MCF 10A (cell line): Measurements from ENCODE around the gene CDKN1C. TPM values are rescaled to one million over a fixed set of nuclear protein-coding genes. Genes with fewer than 3 reads are reported as not detected.

Experiments used
- BruUV-seq: library from RNA; stranded (reverse); fragments of 400-500 nt; replicated peaks from 2 replicates; lab custom pipeline; 2021; lab: Mats Ljungman, UMichigan
- CTCF ChIA-PET: fragments of 300-600 bp; sonication (Branson Sonifier 250); formaldehyde crosslinking; extraction: SDS; loops from one replicate; lab custom pipeline; 2021; ENCODE audit warnings: antibody characterized with exemption, inconsistent platforms; lab: Yijun Ruan, JAX
- POLR2A ChIA-PET: fragments of 300-600, 350-650 bp; sonication (Branson Sonifier 250); formaldehyde crosslinking; extraction: SDS; loops from one replicate; lab custom pipeline; 2020; ENCODE audit warnings: antibody characterized with exemption, inconsistent platforms; lab: Yijun Ruan, JAX
- DNase-seq: peaks from one replicate; pipeline ENCODE4 v3.0.0-alpha.2; 2018; ENCODE audit not compliant: unreplicated experiment
- H3K27ac Mint-ChIP-seq: one replicate; pipeline ENCODE4 v1.8.0; 2022; ENCODE audit warnings: mild to moderate bottlenecking, low read depth, mixed read lengths; ENCODE audit not compliant: unreplicated experiment
- H3K27me3 Mint-ChIP-seq: one replicate; pipeline ENCODE4 v1.8.0; 2022; ENCODE audit warnings: mixed read lengths; ENCODE audit not compliant: insufficient read depth, unreplicated experiment
- H3K36me3 Mint-ChIP-seq: one replicate; pipeline ENCODE4 v1.8.0; 2022; ENCODE audit warnings: mild to moderate bottlenecking, moderate library complexity, mixed read lengths; ENCODE audit not compliant: insufficient read depth, unreplicated experiment
- H3K4me1 Mint-ChIP-seq: one replicate; pipeline ENCODE4 v1.8.0; 2022; ENCODE audit warnings: mixed read lengths; ENCODE audit not compliant: insufficient read depth, unreplicated experiment
- H3K4me3 Mint-ChIP-seq: one replicate; pipeline ENCODE4 v1.8.0; 2022; ENCODE audit warnings: mild to moderate bottlenecking, moderate library complexity, mixed read lengths; ENCODE audit not compliant: unreplicated experiment
- H3K9me3 Mint-ChIP-seq: one replicate; pipeline ENCODE4 v1.8.0; 2022; ENCODE audit warnings: mixed read lengths; ENCODE audit not compliant: unreplicated experiment
- intact Hi-C: fragments of 100-400 bp; cut with micrococcal nuclease; formaldehyde crosslinking; loops from 2 replicates; pipeline ENCODE4 v1.14.1; 2022
- total RNA-seq: library from RNA; stranded (reverse); gene quantifications from 2 replicates; pipeline ENCODE4 v1.2.3, GENCODE V29; 2022
- TF ChIP-seq, protein P1 (sequence below): fragments of 200-600 bp; IDR thresholded peaks from one replicate; pipeline ENCODE4 v1.8.0; 2022; ENCODE audit warnings: antibody characterized with exemption, mild to moderate bottlenecking; ENCODE audit not compliant: unreplicated experiment

Gene CDKN1C
- total RNA-seq, 1 experiment from 2014 or later, result 6.9 TPM

DNA sequence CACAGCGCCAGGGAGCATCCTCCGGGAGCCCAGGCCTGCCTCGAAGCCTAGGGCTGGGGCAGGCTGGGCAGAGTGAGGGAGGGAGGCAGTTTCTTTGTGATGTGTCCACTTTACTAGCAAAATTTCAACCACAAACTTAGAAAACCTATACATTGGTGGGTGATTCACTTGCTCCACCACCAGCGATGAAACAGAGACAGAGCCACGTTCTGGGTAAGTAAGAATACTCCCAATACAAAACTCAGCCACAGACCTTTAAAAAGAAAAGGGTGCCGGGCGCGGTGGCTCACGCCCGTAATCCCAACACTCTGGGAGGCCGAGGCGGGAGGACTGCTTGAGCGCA lies 22.3 kb downstream of the CDKN1C start:
- TF ChIP-seq, protein P1, sequence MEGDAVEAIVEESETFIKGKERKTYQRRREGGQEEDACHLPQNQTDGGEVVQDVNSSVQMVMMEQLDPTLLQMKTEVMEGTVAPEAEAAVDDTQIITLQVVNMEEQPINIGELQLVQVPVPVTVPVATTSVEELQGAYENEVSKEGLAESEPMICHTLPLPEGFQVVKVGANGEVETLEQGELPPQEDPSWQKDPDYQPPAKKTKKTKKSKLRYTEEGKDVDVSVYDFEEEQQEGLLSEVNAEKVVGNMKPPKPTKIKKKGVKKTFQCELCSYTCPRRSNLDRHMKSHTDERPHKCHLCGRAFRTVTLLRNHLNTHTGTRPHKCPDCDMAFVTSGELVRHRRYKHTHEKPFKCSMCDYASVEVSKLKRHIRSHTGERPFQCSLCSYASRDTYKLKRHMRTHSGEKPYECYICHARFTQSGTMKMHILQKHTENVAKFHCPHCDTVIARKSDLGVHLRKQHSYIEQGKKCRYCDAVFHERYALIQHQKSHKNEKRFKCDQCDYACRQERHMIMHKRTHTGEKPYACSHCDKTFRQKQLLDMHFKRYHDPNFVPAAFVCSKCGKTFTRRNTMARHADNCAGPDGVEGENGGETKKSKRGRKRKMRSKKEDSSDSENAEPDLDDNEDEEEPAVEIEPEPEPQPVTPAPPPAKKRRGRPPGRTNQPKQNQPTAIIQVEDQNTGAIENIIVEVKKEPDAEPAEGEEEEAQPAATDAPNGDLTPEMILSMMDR, result no peak
- BruUV-seq, result no TSS peak
- Mint-ChIP-seq H3K36me3 (no peaks in the 10 kb centered on the region), H3K4me3 (no peak overlapping the region), H3K27me3 (peaks cover 16% of the 10 kb centered on the region), H3K27ac (no peak overlapping the region), H3K9me3 (no peaks in the 10 kb centered on the region), H3K4me1 (peaks cover 15% of the 10 kb centered on the region)
- POLR2A ChIA-PET, result no interaction called here
- no peak for DNase-seq
- intact Hi-C loops, result no loop called here
- CTCF ChIA-PET, result no interaction called here

DNA sequence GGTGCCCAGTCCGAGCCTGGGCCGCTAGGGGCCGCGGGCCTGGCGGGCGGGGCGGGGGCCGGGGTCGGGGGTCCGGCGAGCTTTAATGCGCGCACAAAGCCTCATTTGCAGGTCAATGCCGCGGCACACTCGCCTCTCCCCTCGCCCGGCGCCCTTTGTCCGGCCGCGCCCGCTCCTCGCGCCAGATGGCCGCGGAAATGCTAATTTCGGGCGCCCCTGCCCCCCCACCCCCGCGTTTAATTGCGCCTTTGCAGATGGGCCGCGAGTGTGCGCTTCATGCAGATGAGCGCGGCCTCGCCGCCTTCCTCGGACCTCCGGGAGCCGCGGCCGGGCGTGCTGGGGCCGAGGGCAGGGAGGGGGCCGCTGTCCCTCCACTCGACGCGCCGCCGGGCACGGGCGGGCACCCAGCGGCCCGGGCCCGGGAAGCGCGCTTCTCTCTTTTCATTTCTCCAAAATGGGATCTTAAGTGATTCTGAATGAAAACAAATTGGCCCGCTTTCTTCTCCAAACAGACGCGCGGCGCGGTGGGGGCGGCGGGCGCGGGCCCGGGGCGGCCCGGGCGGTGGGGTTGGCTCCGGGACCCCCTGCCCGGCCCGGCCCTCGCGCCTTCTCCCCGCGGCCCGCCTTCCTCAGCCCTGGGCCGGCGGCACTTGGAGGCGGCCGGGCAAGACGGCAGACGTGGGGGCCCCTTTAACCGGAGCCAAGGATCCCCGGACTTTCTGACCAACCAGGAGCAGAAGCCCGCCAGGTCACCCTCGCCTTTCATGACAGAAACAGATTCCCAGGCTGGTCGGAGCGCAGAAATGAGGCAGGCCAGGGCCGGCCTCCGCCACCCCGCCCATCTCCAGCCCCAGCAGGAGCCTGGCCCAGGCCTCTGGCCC lies 22.9 kb downstream of the CDKN1C start:
- peaks cover 16% of the 10 kb centered on the region for H3K27me3 Mint-ChIP-seq
- DNase-seq, result no peak
- intact Hi-C loops, result no loop called here
- H3K4me1 Mint-ChIP-seq, result peaks cover 15% of the 10 kb centered on the region
- H3K27ac Mint-ChIP-seq, result no peak overlapping the region
- no peaks in the 10 kb centered on the region for H3K9me3 Mint-ChIP-seq
- ChIA-PET CTCF (no interaction called here), POLR2A (no interaction called here)
- BruUV-seq, result no TSS peak
- TF ChIP-seq, protein P1, result no peak
- H3K36me3 Mint-ChIP-seq, result no peaks in the 10 kb centered on the region
- no peak overlapping the region for H3K4me3 Mint-ChIP-seq

DNA sequence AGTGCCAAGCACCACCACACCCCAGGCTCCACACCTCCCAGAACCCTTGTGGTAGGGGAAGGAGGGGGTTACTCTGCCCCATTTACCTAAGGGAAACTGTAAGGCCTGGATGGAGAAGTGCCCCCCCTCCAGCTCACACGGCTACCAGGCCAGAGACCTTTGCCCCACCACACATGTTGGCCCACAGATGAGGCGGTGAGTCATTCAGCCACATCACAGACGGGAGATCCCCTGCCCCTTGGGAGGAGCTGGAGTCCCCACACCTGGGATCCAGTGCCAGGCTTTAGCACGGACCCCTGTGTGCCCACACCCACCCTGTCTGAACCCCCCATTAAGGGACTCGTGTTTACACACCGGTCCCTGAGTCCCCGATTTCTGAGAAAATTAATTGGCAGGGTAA lies 24.9 kb downstream of the CDKN1C start:
- DNase-seq, result peak; percentile 73
- peaks cover 16% of the 10 kb centered on the region for H3K27me3 Mint-ChIP-seq
- POLR2A ChIA-PET, result interaction anchor here (0.6 kb wide), 2 partner anchors 12 to 181 kb away, joined by 3 read pairs; no protein-coding TSS in a partner anchor
- TF ChIP-seq, protein P1, result no peak
- H3K36me3 Mint-ChIP-seq, result no peaks in the 10 kb centered on the region
- CTCF ChIA-PET, result no interaction called here
- BruUV-seq, result no TSS peak
- no peaks in the 10 kb centered on the region for H3K9me3 Mint-ChIP-seq
- intact Hi-C loops, result no loop called here
- no peak overlapping the region for H3K27ac Mint-ChIP-seq
- H3K4me3 Mint-ChIP-seq, result no peak overlapping the region
- peaks cover 15% of the 10 kb centered on the region for H3K4me1 Mint-ChIP-seq

DNA sequence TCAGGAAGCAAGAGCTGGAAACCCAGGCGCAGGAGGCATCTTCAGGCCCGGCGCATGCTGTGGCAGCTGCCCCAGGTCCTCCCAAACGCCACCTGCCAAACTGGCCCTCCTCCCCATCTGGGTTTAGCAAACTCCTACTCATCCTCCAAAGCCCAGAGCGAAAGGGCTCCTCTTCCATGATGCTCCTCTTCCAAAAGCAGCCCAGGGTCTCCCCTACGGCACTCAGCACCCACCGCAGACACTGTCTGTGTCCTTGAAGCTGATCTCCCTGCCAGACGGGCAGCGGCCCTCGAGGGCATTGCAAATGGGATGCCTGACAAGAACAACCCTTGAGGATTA lies 25.9 kb downstream of the CDKN1C start:
- TF ChIP-seq, protein P1, result no peak
- H3K4me1 Mint-ChIP-seq, result peaks cover 15% of the 10 kb centered on the region
- CTCF ChIA-PET, result no interaction called here
- H3K27me3 Mint-ChIP-seq, result peaks cover 13% of the 10 kb centered on the region
- no peaks in the 10 kb centered on the region for H3K9me3 Mint-ChIP-seq
- no peak for DNase-seq
- no peak overlapping the region for H3K4me3 Mint-ChIP-seq
- no TSS peak for BruUV-seq
- no peak overlapping the region for H3K27ac Mint-ChIP-seq
- POLR2A ChIA-PET, result no interaction called here
- no peaks in the 10 kb centered on the region for H3K36me3 Mint-ChIP-seq
- intact Hi-C loops, result no loop called here
